Measurements from ENCODE around the gene SYT6. TPM values are rescaled to one million over a fixed set of nuclear protein-coding genes. Genes with fewer than 3 reads are reported as not detected.
"Not testable (repeated sequence)": the region's sequence is repeated elsewhere in the genome, so short reads cannot be mapped to it uniquely, and the experiment has no call there.

The SYT6 gene
- total RNA-seq, 1 experiment from 2014 or later = not detected

- CTCF ChIA-PET, POLR2A ChIA-PET: not testable (repeated sequence)
These were observed 95.4 kb downstream of the SYT6 start for GRCh38 chr1:114058236-114058635.

DNA sequence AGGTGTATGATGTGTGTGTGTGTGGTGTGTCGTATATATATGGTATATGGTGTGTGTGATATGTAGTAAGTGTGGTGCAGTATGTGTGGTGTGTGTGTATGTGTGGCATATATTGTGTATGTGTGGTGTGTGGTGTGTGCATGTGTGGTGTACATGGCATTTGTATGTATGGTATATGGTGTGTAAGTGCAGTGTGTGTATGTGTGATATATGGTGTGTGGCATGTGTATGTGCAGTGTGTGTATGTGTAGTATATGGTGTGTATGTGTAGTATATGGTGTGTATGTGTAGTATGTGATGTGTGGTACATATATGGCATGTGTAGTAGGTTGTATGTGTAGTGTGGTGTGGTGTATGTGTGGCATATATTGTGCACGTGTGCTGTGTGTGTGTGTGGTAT, 99.5 kb downstream of the SYT6 start:
- intact Hi-C loops (cut with micrococcal nuclease; ENCODE audit: unreplicated experiment) = no loop called here
- ChIA-PET POLR2A (no interaction called here), CTCF (no interaction called here)
- Histone ChIP-seq H3K4me1 (ENCODE audit: control insufficient read depth, insufficient read depth, low read length) (no peaks in the 10 kb centered on the region), H3K4me3 (ENCODE audit: low read depth in 2 of 2, low read length in 2 of 2) (no peak overlapping the region), H3K27ac (ENCODE audit: low read length) (no peak overlapping the region), H3K27me3 (ENCODE audit: control insufficient read depth, insufficient read depth, low read length) (no peaks in the 10 kb centered on the region), H3K36me3 (ENCODE audit: control insufficient read depth, insufficient read depth, low read length) (no peaks in the 10 kb centered on the region), H3K9me3 (ENCODE audit: control insufficient read depth, insufficient read depth, low read depth, low read length) (no peaks in the 10 kb centered on the region)
- BruUV-seq (replicated peaks) = no TSS peak
- in situ Hi-C loops (cut with HindIII; ENCODE audit: low pct_unique_long_range_greater_than_20kb, low sequenced_read_pairs) = no loop called here
- DNase-seq (ENCODE audit: low read depth, low spot score) (no peak), ATAC-seq (no peak)
- TF ChIP-seq POLR2AphosphoS5 (IDR thresholded peaks at IDR 0.05; ENCODE audit: low read depth, low read length) (no peak), SIN3A (IDR thresholded peaks at IDR 0.05; ENCODE audit: borderline replicate concordance, insufficient read depth, low read depth, low read length) (no peak), TCF7L2 (IDR thresholded peaks at IDR 0.05; ENCODE audit: low read depth, low read length) (no peak), CTCF (IDR thresholded peaks at IDR 0.05) (no peak)
- TF ChIP-seq, protein P1, sequence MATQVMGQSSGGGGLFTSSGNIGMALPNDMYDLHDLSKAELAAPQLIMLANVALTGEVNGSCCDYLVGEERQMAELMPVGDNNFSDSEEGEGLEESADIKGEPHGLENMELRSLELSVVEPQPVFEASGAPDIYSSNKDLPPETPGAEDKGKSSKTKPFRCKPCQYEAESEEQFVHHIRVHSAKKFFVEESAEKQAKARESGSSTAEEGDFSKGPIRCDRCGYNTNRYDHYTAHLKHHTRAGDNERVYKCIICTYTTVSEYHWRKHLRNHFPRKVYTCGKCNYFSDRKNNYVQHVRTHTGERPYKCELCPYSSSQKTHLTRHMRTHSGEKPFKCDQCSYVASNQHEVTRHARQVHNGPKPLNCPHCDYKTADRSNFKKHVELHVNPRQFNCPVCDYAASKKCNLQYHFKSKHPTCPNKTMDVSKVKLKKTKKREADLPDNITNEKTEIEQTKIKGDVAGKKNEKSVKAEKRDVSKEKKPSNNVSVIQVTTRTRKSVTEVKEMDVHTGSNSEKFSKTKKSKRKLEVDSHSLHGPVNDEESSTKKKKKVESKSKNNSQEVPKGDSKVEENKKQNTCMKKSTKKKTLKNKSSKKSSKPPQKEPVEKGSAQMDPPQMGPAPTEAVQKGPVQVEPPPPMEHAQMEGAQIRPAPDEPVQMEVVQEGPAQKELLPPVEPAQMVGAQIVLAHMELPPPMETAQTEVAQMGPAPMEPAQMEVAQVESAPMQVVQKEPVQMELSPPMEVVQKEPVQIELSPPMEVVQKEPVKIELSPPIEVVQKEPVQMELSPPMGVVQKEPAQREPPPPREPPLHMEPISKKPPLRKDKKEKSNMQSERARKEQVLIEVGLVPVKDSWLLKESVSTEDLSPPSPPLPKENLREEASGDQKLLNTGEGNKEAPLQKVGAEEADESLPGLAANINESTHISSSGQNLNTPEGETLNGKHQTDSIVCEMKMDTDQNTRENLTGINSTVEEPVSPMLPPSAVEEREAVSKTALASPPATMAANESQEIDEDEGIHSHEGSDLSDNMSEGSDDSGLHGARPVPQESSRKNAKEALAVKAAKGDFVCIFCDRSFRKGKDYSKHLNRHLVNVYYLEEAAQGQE (IDR thresholded peaks at IDR 0.05; ENCODE audit: insufficient read depth in 1 of 2, low read depth in 2 of 2, low read length in 1 of 2) = no peak

More at GRCh38 chr1:114058236-114058635, 95.4 kb downstream of the SYT6 start:
- H3K27me3 ChIP-seq (ENCODE audit: control insufficient read depth, insufficient read depth, low read length); DNase-seq (ENCODE audit: low read depth, low spot score); H3K4me3 ChIP-seq (ENCODE audit: low read depth in 2 of 2, low read length in 2 of 2); in situ Hi-C loops (cut with HindIII; ENCODE audit: low pct_unique_long_range_greater_than_20kb, low sequenced_read_pairs); H3K9me3 ChIP-seq (ENCODE audit: control insufficient read depth, insufficient read depth, low read depth, low read length); H3K27ac ChIP-seq (ENCODE audit: low read length); H3K36me3 ChIP-seq (ENCODE audit: control insufficient read depth, insufficient read depth, low read length); intact Hi-C loops (cut with micrococcal nuclease; ENCODE audit: unreplicated experiment); ATAC-seq; BruUV-seq (replicated peaks); H3K4me1 ChIP-seq (ENCODE audit: control insufficient read depth, insufficient read depth, low read length): not testable (repeated sequence)

DNA sequence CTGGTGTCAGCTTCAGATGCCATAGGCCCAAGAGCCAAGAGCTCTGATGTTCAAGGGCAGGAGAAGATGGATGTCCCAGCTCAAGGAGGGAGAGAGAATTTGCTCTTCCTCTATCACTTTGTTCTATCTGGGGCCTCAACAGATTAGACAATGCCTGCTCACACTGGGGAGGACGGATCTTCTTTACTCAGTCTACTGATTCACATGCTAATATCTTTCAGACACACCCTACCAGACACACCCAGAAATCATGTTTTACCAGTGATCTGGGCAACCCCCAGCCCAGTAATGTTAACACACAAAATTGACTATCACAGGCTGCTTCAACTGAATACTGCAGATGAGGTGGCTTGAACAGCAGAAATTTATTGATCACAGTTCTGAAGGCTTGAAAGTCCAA, 105.4 kb downstream of the SYT6 start:
- no peak overlapping the region for H3K4me3 ChIP-seq (ENCODE audit: low read depth in 2 of 2, low read length in 2 of 2)
- CTCF ChIA-PET = no interaction called here
- BruUV-seq (replicated peaks) = no TSS peak

More for the DNA sequence above, 105.4 kb downstream of the SYT6 start:
- DNase-seq (ENCODE audit: low read depth, low spot score) (no peak), ATAC-seq (no peak)
- intact Hi-C loops (cut with micrococcal nuclease; ENCODE audit: unreplicated experiment) = no loop called here
- TF ChIP-seq, protein P1 (IDR thresholded peaks at IDR 0.05; ENCODE audit: insufficient read depth in 1 of 2, low read depth in 2 of 2, low read length in 1 of 2) = no peak
- TF ChIP-seq TCF7L2 (IDR thresholded peaks at IDR 0.05; ENCODE audit: low read depth, low read length) (no peak), CTCF (IDR thresholded peaks at IDR 0.05) (no peak), POLR2AphosphoS5 (IDR thresholded peaks at IDR 0.05; ENCODE audit: low read depth, low read length) (no peak), SIN3A (IDR thresholded peaks at IDR 0.05; ENCODE audit: borderline replicate concordance, insufficient read depth, low read depth, low read length) (no peak)
- Histone ChIP-seq H3K27me3 (ENCODE audit: control insufficient read depth, insufficient read depth, low read length) (no peaks in the 10 kb centered on the region), H3K9me3 (ENCODE audit: control insufficient read depth, insufficient read depth, low read depth, low read length) (no peaks in the 10 kb centered on the region), H3K36me3 (ENCODE audit: control insufficient read depth, insufficient read depth, low read length) (no peaks in the 10 kb centered on the region), H3K4me1 (ENCODE audit: control insufficient read depth, insufficient read depth, low read length) (no peaks in the 10 kb centered on the region), H3K27ac (ENCODE audit: low read length) (no peak overlapping the region)
- in situ Hi-C loops (cut with HindIII; ENCODE audit: low pct_unique_long_range_greater_than_20kb, low sequenced_read_pairs) = no loop called here
- POLR2A ChIA-PET = no interaction called here

Measured in Panc1 (cell line).